Measurements from ENCODE around the gene ZC3H4. TPM values are rescaled to one million over a fixed set of nuclear protein-coding genes. Genes with fewer than 3 reads are reported as not detected.

The ZC3H4 gene
- total RNA-seq, 1 experiment from 2014 or later = 45.1 TPM

DNA sequence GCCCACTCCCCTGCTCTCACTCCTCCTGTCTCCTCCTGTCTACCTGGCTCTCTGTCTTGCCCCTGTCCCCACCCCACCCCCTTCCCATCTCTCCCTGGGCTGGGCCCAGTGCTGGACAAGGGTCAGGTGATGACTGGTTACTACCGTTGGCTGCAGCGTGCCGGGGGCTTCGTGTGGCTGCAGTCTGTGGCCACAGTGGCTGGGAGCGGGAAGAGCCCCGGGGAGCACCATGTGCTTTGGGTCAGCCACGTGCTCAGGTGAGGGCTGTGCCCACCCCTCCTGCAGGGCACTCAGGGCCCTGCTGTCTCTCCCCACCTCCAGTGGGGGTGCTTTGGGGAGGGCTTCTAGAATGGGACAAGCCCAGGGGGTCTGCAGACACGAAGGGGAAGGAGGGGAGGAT is 72.7 kb downstream of the ZC3H4 start:
- H3K27me3 ChIP-seq (ENCODE audit: insufficient read depth, low read length) = no peaks in the 10 kb centered on the region
- no peaks in the 10 kb centered on the region for H3K9me3 ChIP-seq (ENCODE audit: control insufficient read depth in 1 of 2, insufficient read depth in 1 of 2, low read depth in 1 of 2, low read length in 2 of 2)
- H2AFZ ChIP-seq (ENCODE audit: low read depth, low read length, poor library complexity, severe bottlenecking) = no peak overlapping the region
- no peak overlapping the region for H3K27ac ChIP-seq (ENCODE audit: low read depth, low read length)
- no peaks in the 10 kb centered on the region for H4K20me1 ChIP-seq (ENCODE audit: insufficient read depth)
- no peak for DNase-seq (ENCODE audit: low read depth, low spot score)
- no peak overlapping the region for H3K9ac ChIP-seq (ENCODE audit: low read length)
- BruUV-seq (replicated peaks) = no TSS peak
- TF ChIP-seq RAD21 (IDR thresholded peaks at IDR 0.05; ENCODE audit: low read depth) (no peak), CBX3 (IDR thresholded peaks at IDR 0.05; ENCODE audit: low read depth) (no peak), SP1 (IDR thresholded peaks at IDR 0.05; ENCODE audit: low read depth) (no peak), EGR1 (IDR thresholded peaks at IDR 0.05; ENCODE audit: low read depth) (no peak), YY1 (IDR thresholded peaks at IDR 0.05; ENCODE audit: extremely low read depth, insufficient replicate concordance, low read depth, low read length) (no peak), SRF (IDR thresholded peaks at IDR 0.05; ENCODE audit: low read depth) (no peak), ZNF274 (IDR thresholded peaks at IDR 0.05; ENCODE audit: low read depth, low read length) (no peak), POLR2AphosphoS5 (IDR thresholded peaks at IDR 0.05; ENCODE audit: low read depth, low read length) (no peak)
- TF ChIP-seq, protein P1, sequence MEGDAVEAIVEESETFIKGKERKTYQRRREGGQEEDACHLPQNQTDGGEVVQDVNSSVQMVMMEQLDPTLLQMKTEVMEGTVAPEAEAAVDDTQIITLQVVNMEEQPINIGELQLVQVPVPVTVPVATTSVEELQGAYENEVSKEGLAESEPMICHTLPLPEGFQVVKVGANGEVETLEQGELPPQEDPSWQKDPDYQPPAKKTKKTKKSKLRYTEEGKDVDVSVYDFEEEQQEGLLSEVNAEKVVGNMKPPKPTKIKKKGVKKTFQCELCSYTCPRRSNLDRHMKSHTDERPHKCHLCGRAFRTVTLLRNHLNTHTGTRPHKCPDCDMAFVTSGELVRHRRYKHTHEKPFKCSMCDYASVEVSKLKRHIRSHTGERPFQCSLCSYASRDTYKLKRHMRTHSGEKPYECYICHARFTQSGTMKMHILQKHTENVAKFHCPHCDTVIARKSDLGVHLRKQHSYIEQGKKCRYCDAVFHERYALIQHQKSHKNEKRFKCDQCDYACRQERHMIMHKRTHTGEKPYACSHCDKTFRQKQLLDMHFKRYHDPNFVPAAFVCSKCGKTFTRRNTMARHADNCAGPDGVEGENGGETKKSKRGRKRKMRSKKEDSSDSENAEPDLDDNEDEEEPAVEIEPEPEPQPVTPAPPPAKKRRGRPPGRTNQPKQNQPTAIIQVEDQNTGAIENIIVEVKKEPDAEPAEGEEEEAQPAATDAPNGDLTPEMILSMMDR (IDR thresholded peaks at IDR 0.05 in 2 of 3, conservative IDR thresholded peaks at IDR 0.05 in 1 of 3; ENCODE audit: borderline replicate concordance in 1 of 3, insufficient read depth in 1 of 3, low read depth in 2 of 3, low read length in 2 of 3) = no peak
- TF ChIP-seq, protein P2, sequence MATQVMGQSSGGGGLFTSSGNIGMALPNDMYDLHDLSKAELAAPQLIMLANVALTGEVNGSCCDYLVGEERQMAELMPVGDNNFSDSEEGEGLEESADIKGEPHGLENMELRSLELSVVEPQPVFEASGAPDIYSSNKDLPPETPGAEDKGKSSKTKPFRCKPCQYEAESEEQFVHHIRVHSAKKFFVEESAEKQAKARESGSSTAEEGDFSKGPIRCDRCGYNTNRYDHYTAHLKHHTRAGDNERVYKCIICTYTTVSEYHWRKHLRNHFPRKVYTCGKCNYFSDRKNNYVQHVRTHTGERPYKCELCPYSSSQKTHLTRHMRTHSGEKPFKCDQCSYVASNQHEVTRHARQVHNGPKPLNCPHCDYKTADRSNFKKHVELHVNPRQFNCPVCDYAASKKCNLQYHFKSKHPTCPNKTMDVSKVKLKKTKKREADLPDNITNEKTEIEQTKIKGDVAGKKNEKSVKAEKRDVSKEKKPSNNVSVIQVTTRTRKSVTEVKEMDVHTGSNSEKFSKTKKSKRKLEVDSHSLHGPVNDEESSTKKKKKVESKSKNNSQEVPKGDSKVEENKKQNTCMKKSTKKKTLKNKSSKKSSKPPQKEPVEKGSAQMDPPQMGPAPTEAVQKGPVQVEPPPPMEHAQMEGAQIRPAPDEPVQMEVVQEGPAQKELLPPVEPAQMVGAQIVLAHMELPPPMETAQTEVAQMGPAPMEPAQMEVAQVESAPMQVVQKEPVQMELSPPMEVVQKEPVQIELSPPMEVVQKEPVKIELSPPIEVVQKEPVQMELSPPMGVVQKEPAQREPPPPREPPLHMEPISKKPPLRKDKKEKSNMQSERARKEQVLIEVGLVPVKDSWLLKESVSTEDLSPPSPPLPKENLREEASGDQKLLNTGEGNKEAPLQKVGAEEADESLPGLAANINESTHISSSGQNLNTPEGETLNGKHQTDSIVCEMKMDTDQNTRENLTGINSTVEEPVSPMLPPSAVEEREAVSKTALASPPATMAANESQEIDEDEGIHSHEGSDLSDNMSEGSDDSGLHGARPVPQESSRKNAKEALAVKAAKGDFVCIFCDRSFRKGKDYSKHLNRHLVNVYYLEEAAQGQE (IDR thresholded peaks at IDR 0.05; ENCODE audit: low read depth) = no peak
- TF ChIP-seq, protein P3, sequence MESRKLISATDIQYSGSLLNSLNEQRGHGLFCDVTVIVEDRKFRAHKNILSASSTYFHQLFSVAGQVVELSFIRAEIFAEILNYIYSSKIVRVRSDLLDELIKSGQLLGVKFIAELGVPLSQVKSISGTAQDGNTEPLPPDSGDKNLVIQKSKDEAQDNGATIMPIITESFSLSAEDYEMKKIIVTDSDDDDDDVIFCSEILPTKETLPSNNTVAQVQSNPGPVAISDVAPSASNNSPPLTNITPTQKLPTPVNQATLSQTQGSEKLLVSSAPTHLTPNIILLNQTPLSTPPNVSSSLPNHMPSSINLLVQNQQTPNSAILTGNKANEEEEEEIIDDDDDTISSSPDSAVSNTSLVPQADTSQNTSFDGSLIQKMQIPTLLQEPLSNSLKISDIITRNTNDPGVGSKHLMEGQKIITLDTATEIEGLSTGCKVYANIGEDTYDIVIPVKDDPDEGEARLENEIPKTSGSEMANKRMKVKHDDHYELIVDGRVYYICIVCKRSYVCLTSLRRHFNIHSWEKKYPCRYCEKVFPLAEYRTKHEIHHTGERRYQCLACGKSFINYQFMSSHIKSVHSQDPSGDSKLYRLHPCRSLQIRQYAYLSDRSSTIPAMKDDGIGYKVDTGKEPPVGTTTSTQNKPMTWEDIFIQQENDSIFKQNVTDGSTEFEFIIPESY (IDR thresholded peaks at IDR 0.05; ENCODE audit: extremely low read depth, insufficient replicate concordance, low read length) = no peak
- TF ChIP-seq, protein P4, sequence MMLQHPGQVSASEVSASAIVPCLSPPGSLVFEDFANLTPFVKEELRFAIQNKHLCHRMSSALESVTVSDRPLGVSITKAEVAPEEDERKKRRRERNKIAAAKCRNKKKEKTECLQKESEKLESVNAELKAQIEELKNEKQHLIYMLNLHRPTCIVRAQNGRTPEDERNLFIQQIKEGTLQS (IDR thresholded peaks at IDR 0.05) = no peak
- intact Hi-C loops (cut with micrococcal nuclease) = no loop called here
- no peaks in the 10 kb centered on the region for H3K79me2 ChIP-seq (ENCODE audit: insufficient read depth, low read length)
- POLR2A ChIA-PET = no interaction called here
- CTCF ChIA-PET = no interaction called here
- H3K4me1 ChIP-seq (ENCODE audit: control insufficient read depth in 1 of 2, insufficient read depth in 2 of 2, low read length in 2 of 2) = peaks cover 9 to 15% of the 10 kb centered on the region in 2 experiments
- no peaks in the 10 kb centered on the region for H3K9me2 ChIP-seq (ENCODE audit: insufficient read depth)
- H3K4me3 ChIP-seq (replicated peaks in 1 of 2; ENCODE audit: low read depth in 1 of 2, low read length in 2 of 2) = no peak overlapping the region
- RAD21 ChIA-PET (ENCODE audit: low non-redundant PET in 1 of 2, low total read pairs in 2 of 2, uncharacterized antibody in 2 of 2, unreplicated experiment in 2 of 2) = no interaction called here
- no peaks in the 10 kb centered on the region; a peak in 1 of 4 replicates for H3K36me3 ChIP-seq (ENCODE audit: control insufficient read depth in 1 of 2, insufficient read depth in 2 of 2, low read length in 2 of 2)
- no peak overlapping the region for H3K4me2 ChIP-seq (ENCODE audit: low read length)
- no peak for ATAC-seq
